NCI-H1694 (cell line): Measurements from ENCODE around the gene DSC3.
"Not testable (repeated sequence)": the region's sequence is repeated elsewhere in the genome, so short reads cannot be mapped to it uniquely, and the experiment has no call there.

Experiments
- DNase-seq: peaks from one replicate; lab custom pipeline; 2025; lab: John Stamatoyannopoulos, UW

DSC3 gene

GRCh38 chr18:31041271-31042083 lies 1.1 kb downstream of the DSC3 start:
- DNase-seq = no peak

GRCh38 chr18:31040686-31041270 lies 1.8 kb downstream of the DSC3 start:
- DNase-seq = no peak

- no peak for DNase-seq
Measured at GRCh38 chr18:31039426-31039825, 3.1 kb downstream of the DSC3 start.

- not testable (repeated sequence) for DNase-seq
Measured at GRCh38 chr18:31037686-31038085, 4.9 kb downstream of the DSC3 start.

- no peak for DNase-seq
Measured at GRCh38 chr18:31034541-31034940, 8.0 kb downstream of the DSC3 start.

GRCh38 chr18:31030574-31031278 lies 11.8 kb downstream of the DSC3 start:
- no peak for DNase-seq

- DNase-seq = no peak
Measured at GRCh38 chr18:31015715-31016434, 26.7 kb downstream of the DSC3 start.

GRCh38 chr18:31011455-31011854 lies 31.1 kb downstream of the DSC3 start:
- not testable (repeated sequence) for DNase-seq

- DNase-seq = no peak
Measured at GRCh38 chr18:31010601-31011000, 31.9 kb downstream of the DSC3 start.

GRCh38 chr18:30999887-31000628 lies 42.5 kb downstream of the DSC3 start:
- no peak for DNase-seq

GRCh38 chr18:30999186-30999585 lies 43.4 kb downstream of the DSC3 start:
- no peak for DNase-seq

GRCh38 chr18:30997223-30997622 lies 45.3 kb downstream of the DSC3 start:
- no peak for DNase-seq

GRCh38 chr18:30992231-30992630 lies 50.3 kb downstream of the DSC3 start:
- no peak for DNase-seq

GRCh38 chr18:30991397-30991796 lies 51.1 kb downstream of the DSC3 start:
- no peak for DNase-seq

GRCh38 chr18:30989141-30989540 lies 53.4 kb downstream of the DSC3 start:
- no peak for DNase-seq

GRCh38 chr18:30988440-30988839 lies 54.1 kb downstream of the DSC3 start:
- DNase-seq = no peak

- no peak for DNase-seq
Measured at GRCh38 chr18:30987467-30988241, 54.9 kb downstream of the DSC3 start.

- no peak for DNase-seq
Measured at GRCh38 chr18:30985753-30986152, 56.8 kb downstream of the DSC3 start.

GRCh38 chr18:30982285-30982992 lies 60.1 kb downstream of the DSC3 start:
- no peak for DNase-seq

GRCh38 chr18:30978091-30978490 lies 64.5 kb downstream of the DSC3 start:
- not testable (repeated sequence) for DNase-seq
